Stomach (tissue), 4 donors: ENCODE results near the gene STK38.
"Not testable (repeated sequence)": the region's sequence is repeated elsewhere in the genome, so short reads cannot be mapped to it uniquely, and the experiment has no call there.

Experiments used
- EP300 ChIP-seq: sonication (generic); formaldehyde crosslinking; IDR thresholded peaks from one replicate; pipeline ENCODE4 v1.6.1; 2017; ENCODE audit warnings: antibody characterized with exemption
- POLR2A ChIP-seq, 4 donors: fragments of 450-650 bp; IDR thresholded peaks; one replicate each; pipeline ENCODE4 v1.6.1; 2016; ENCODE audit warnings: antibody characterized with exemption in 4 of 4, control low read depth in 2 of 4, mild to moderate bottlenecking in 1 of 4, moderate library complexity in 1 of 4
- POLR2AphosphoS5 ChIP-seq, 3 donors: sonication (generic); formaldehyde crosslinking; IDR thresholded peaks; one replicate each; pipeline ENCODE4 v1.6.1; 2016; ENCODE audit warnings: antibody characterized with exemption in 3 of 3
- TF ChIP-seq, protein P1 (sequence below), 7 experiments: fragments of 450-650 bp in 4 of 7; fragments of 200-600 bp in 3 of 7; sonication (generic) in 3 of 7; IDR thresholded peaks; one replicate each; pipeline ENCODE4 v1.5.1; 2016 to 2019; ENCODE audit warnings: antibody characterized with exemption in 7 of 7, control low read depth in 2 of 7, mild to moderate bottlenecking in 1 of 7

DNA sequence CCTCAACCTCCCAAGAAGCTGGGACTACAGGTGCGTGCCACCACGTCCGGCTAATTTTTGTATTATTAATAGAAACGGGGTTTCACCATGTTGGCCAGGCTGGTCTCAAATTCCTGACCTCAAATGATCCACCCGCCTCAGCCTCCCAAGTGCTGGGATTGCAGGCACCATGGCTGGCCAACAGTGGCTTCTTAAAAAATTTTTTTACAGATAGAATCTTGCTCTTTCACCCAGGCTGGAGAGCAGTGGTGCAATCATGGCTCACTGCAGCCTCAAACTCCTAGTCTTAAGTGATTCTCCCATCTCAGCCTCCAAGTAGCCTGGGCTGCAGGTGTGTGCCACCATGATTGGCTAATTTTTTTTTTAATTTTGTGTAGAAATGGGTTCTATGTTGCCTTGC lies 64.0 kb downstream of the STK38 start:
- not testable (repeated sequence) for TF ChIP-seq POLR2A (IDR thresholded peaks at IDR 0.05); EP300; POLR2AphosphoS5 (IDR thresholded peaks at IDR 0.05)
- TF ChIP-seq, protein P1, sequence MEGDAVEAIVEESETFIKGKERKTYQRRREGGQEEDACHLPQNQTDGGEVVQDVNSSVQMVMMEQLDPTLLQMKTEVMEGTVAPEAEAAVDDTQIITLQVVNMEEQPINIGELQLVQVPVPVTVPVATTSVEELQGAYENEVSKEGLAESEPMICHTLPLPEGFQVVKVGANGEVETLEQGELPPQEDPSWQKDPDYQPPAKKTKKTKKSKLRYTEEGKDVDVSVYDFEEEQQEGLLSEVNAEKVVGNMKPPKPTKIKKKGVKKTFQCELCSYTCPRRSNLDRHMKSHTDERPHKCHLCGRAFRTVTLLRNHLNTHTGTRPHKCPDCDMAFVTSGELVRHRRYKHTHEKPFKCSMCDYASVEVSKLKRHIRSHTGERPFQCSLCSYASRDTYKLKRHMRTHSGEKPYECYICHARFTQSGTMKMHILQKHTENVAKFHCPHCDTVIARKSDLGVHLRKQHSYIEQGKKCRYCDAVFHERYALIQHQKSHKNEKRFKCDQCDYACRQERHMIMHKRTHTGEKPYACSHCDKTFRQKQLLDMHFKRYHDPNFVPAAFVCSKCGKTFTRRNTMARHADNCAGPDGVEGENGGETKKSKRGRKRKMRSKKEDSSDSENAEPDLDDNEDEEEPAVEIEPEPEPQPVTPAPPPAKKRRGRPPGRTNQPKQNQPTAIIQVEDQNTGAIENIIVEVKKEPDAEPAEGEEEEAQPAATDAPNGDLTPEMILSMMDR (IDR thresholded peaks at IDR 0.05), result not testable (repeated sequence)
